Breast epithelium (tissue), 3 donors: Measurements from ENCODE around the gene STON2.

Experiments used
- CTCF ChIP-seq, 3 donors: fragments of 450-650 bp; IDR thresholded peaks; one replicate each; pipeline ENCODE4 v1.5.1; 2016 to 2017; ENCODE audit warnings: antibody characterized with exemption in 3 of 3, mild to moderate bottlenecking in 3 of 3, moderate library complexity in 3 of 3
- POLR2A ChIP-seq: fragments of 450-650 bp; IDR thresholded peaks from one replicate; pipeline ENCODE4 v1.6.1; 2016; ENCODE audit warnings: antibody characterized with exemption, mild to moderate bottlenecking, moderate library complexity

- TF ChIP-seq POLR2A (no peak), CTCF (IDR thresholded peaks at IDR 0.05) (no peak)
These were observed 102.0 kb downstream of the STON2 start for GRCh38 chr14:81298122-81298521.
